H1 (cell line): ENCODE data around the gene TMEM212. TPM values are rescaled to one million over a fixed set of nuclear protein-coding genes. Genes with fewer than 3 reads are reported as not detected.

Source experiments
- CTCF ChIA-PET: fragments of 300-600 bp; sonication (Branson Sonifier 250); formaldehyde crosslinking; loops from one replicate; lab custom pipeline; 2021; ENCODE audit not compliant: partially characterized antibody; lab: Charles Lee
- POLR2A ChIA-PET: fragments of 300-600 bp; sonication (Branson Sonifier 250); formaldehyde crosslinking; loops from one replicate; lab custom pipeline; 2021; ENCODE audit warnings: inconsistent platforms; ENCODE audit not compliant: partially characterized antibody; lab: Charles Lee
- DNase-seq, 2 experiments: peaks; one replicate each; pipeline versions ENCODE4 v3.0.0 to v3.0.0-alpha.2; 2010 to 2022; ENCODE audit warnings: low spot score in 2 of 2, low read depth in 1 of 2, mixed read lengths in 1 of 2
- FAIRE-seq: peaks from 2 replicates; lab custom pipeline; 2011; peaks lifted over from hg19 to GRCh38; lab: Jason Lieb, UNC
- H2AFZ ChIP-seq: 2 replicates; pipeline ENCODE4 v1.8.1; 2012; ENCODE audit warnings: low read length, inconsistent platforms
- H2AK5ac ChIP-seq: 2 replicates; pipeline ENCODE4 v1.6.1; 2013; ENCODE audit warnings: low read depth, low read length
- H2BK120ac ChIP-seq: replicated peaks from 2 replicates; pipeline ENCODE3; 2013; ENCODE audit warnings: low read depth, low read length, inconsistent platforms
- H2BK12ac ChIP-seq: 2 replicates; pipeline ENCODE4 v1.6.1; 2013; ENCODE audit warnings: low read depth, low read length
- H2BK15ac ChIP-seq: 2 replicates; pipeline ENCODE4 v1.6.1; 2013; ENCODE audit warnings: low read length
- H2BK20ac ChIP-seq: 2 replicates; pipeline ENCODE4 v1.6.1; 2013; ENCODE audit warnings: low read length
- H2BK5ac ChIP-seq: 2 replicates; pipeline ENCODE4 v1.6.1; 2013; ENCODE audit warnings: low read depth, low read length
- H3K14ac ChIP-seq: 2 replicates; pipeline ENCODE4 v1.6.1; 2013; ENCODE audit warnings: inconsistent platforms; ENCODE audit not compliant: insufficient read length
- H3K18ac ChIP-seq: 2 replicates; pipeline ENCODE4 v1.6.1; 2013; ENCODE audit warnings: low read length; ENCODE audit errors: extremely low read depth
- H3K23ac ChIP-seq: 2 replicates; pipeline ENCODE4 v1.6.1; 2013; ENCODE audit warnings: inconsistent platforms; ENCODE audit not compliant: insufficient read length
- H3K23me2 ChIP-seq: 2 replicates; pipeline ENCODE4 v1.6.1; 2013; ENCODE audit warnings: low read depth, low read length
- H3K27ac ChIP-seq: 2 replicates; pipeline ENCODE4 v1.6.1; 2011; ENCODE audit warnings: low read depth, low read length, inconsistent platforms
- H3K27me3 ChIP-seq, 4 experiments: replicated peaks in 1 of 4; 1 replicate in 1 of 4; 2 replicates in 3 of 4; pipeline versions ENCODE4 v1.6.1 to v1.8.1; 2011 to 2013; ENCODE audit warnings: low read length in 3 of 4, mild to moderate bottlenecking in 3 of 4, inconsistent platforms in 2 of 4, mixed read lengths in 2 of 4, moderate library complexity in 1 of 4; ENCODE audit not compliant: control insufficient read depth in 3 of 4, insufficient read depth in 3 of 4; ENCODE audit errors: extremely low read depth in 1 of 4
- H3K36me3 ChIP-seq, 4 experiments: 2 replicates each; pipeline versions ENCODE4 v1.6.1 to v1.8.1; 2011 to 2013; ENCODE audit warnings: mild to moderate bottlenecking in 4 of 4, low read length in 3 of 4, moderate library complexity in 2 of 4, control low read depth in 1 of 4, inconsistent platforms in 1 of 4; ENCODE audit not compliant: insufficient read depth in 4 of 4, control insufficient read depth in 2 of 4
- H3K4ac ChIP-seq: replicated peaks from 2 replicates; pipeline ENCODE3; 2013; ENCODE audit warnings: low read length, low read depth, mixed read lengths, inconsistent platforms; ENCODE audit not compliant: insufficient read length
- H3K4me1 ChIP-seq, 4 experiments: replicated peaks in 1 of 4; 1 replicate in 1 of 4; 2 replicates in 3 of 4; pipeline versions ENCODE4 v1.6.1 to v1.8.1; 2011 to 2013; ENCODE audit warnings: low read length in 3 of 4, inconsistent platforms in 2 of 4, mixed read lengths in 1 of 4; ENCODE audit not compliant: insufficient read depth in 4 of 4, control insufficient read depth in 3 of 4
- H3K4me2 ChIP-seq, 2 experiments: 2 replicates each; pipeline versions ENCODE4 v1.6.1 to v1.8.1; 2011 to 2013; ENCODE audit warnings: low read depth in 2 of 2, low read length in 2 of 2, control low read depth in 1 of 2, inconsistent platforms in 1 of 2, mild to moderate bottlenecking in 1 of 2; ENCODE audit not compliant: insufficient read depth in 1 of 2
- H3K4me3 ChIP-seq, 4 experiments: fragments of 200-600, 300-600 bp in 1 of 4; sonication (generic), shearing (Covaris generic), sonication (Bioruptor Twin) in 1 of 4; 2 replicates each; pipeline versions ENCODE4 v1.5.1 to v1.8.1; 2011 to 2016; ENCODE audit warnings: low read length in 4 of 4, low read depth in 3 of 4, control low read depth in 2 of 4, inconsistent platforms in 2 of 4, mild to moderate bottlenecking in 2 of 4, mixed read lengths in 1 of 4, moderate library complexity in 1 of 4; ENCODE audit not compliant: insufficient read depth in 2 of 4; ENCODE audit errors: extremely low read depth in 1 of 4
- H3K56ac ChIP-seq: replicated peaks from 2 replicates; pipeline ENCODE3; 2013; ENCODE audit warnings: low read depth, mild to moderate bottlenecking, mixed read lengths, low read length, inconsistent platforms; ENCODE audit not compliant: insufficient read length
- H3K79me1 ChIP-seq: 2 replicates; pipeline ENCODE4 v1.6.1; 2013; ENCODE audit warnings: low read depth, low read length, control low read depth
- H3K79me2 ChIP-seq, 2 experiments: 2 replicates each; pipeline versions ENCODE4 v1.6.1 to v1.8.1; 2012 to 2013; ENCODE audit warnings: low read length in 2 of 2, mild to moderate bottlenecking in 2 of 2, inconsistent platforms in 1 of 2; ENCODE audit not compliant: insufficient read depth in 2 of 2, control insufficient read depth in 1 of 2
- H3K9ac ChIP-seq, 4 experiments: replicated peaks in 1 of 4; 1 replicate in 1 of 4; 2 replicates in 3 of 4; pipeline versions ENCODE4 v1.6.1 to v1.8.1; 2011 to 2013; ENCODE audit warnings: low read depth in 3 of 4, low read length in 3 of 4, control low read depth in 2 of 4, mild to moderate bottlenecking in 2 of 4, moderate library complexity in 2 of 4, inconsistent platforms in 1 of 4; ENCODE audit errors: extremely low read depth in 1 of 4
- H3K9me3 ChIP-seq, 2 experiments: 2 replicates each; pipeline versions ENCODE4 v1.6.1 to v1.8.1; 2012 to 2013; ENCODE audit warnings: mild to moderate bottlenecking in 2 of 2, moderate library complexity in 2 of 2, control low read depth in 1 of 2, inconsistent platforms in 1 of 2, low read depth in 1 of 2, low read length in 1 of 2, mixed read lengths in 1 of 2; ENCODE audit not compliant: insufficient read depth in 2 of 2
- H4K20me1 ChIP-seq, 2 experiments: replicated peaks in 1 of 2; 2 replicates each; pipeline versions ENCODE3 to v1.8.1; 2011 to 2013; ENCODE audit warnings: inconsistent platforms in 2 of 2, low read length in 2 of 2, mild to moderate bottlenecking in 1 of 2; ENCODE audit not compliant: insufficient read depth in 2 of 2, control insufficient read depth in 1 of 2
- H4K5ac ChIP-seq: 2 replicates; pipeline ENCODE4 v1.6.1; 2013; ENCODE audit warnings: low read length, low read depth, mixed read lengths, inconsistent platforms; ENCODE audit not compliant: insufficient read length
- H4K8ac ChIP-seq: 2 replicates; pipeline ENCODE4 v1.8.0; 2013; ENCODE audit warnings: mild to moderate bottlenecking, moderate library complexity, low read length, inconsistent platforms; ENCODE audit not compliant: insufficient read depth; ENCODE audit errors: extremely low read depth
- H4K91ac ChIP-seq: replicated peaks from 2 replicates; pipeline ENCODE3; 2013; ENCODE audit warnings: low read length, mixed read lengths, inconsistent platforms; ENCODE audit not compliant: insufficient read length
- JUN ChIP-seq: IDR thresholded peaks from 2 replicates; pipeline ENCODE4 v1.6.1; 2011; ENCODE audit warnings: low read depth, mild to moderate bottlenecking, improper control_type of control experiment, low read length
- MAFK ChIP-seq: IDR thresholded peaks from 2 replicates; pipeline ENCODE4 v1.6.1; 2012; ENCODE audit warnings: low read depth, mild to moderate bottlenecking, improper control_type of control experiment, low read length
- MAX ChIP-seq: IDR thresholded peaks from 2 replicates; pipeline ENCODE4 v1.6.1; 2012; ENCODE audit warnings: inconsistent platforms
- PHF8 ChIP-seq: fragments of 200-600 bp; sonication (generic); conservative IDR thresholded peaks from 2 replicates; pipeline ENCODE4 v1.7.1; 2012; ENCODE audit warnings: low read depth, mild to moderate bottlenecking, inconsistent platforms, low read length, moderate library complexity
- POLR2AphosphoS5 ChIP-seq: IDR thresholded peaks from 2 replicates; pipeline ENCODE4 v1.6.1; 2011; ENCODE audit warnings: low read depth, low read length
- RNF2 ChIP-seq: fragments of 200-900, 300-1000 bp; sonication (generic); IDR thresholded peaks from 2 replicates; pipeline ENCODE4 v1.7.1; 2016; ENCODE audit warnings: borderline replicate concordance, low read depth, mild to moderate bottlenecking, antibody characterized with exemption, low read length; ENCODE audit not compliant: poor library complexity, severe bottlenecking; ENCODE audit errors: missing control alignments
- SIX5 ChIP-seq: IDR thresholded peaks from 2 replicates; pipeline ENCODE4 v1.6.1; 2011; ENCODE audit warnings: mild to moderate bottlenecking, low read depth, low read length
- TAF1 ChIP-seq: IDR thresholded peaks from 2 replicates; pipeline ENCODE4 v1.6.1; 2011; ENCODE audit warnings: mild to moderate bottlenecking, low read depth, low read length
- WGBS, 2 experiments: shearing (Covaris generic) in 1 of 2; methylation state at CpG; one replicate each; pipeline versions ENCODE4 v1.1.6 to v1.1.7; 2013 to 2015; ENCODE audit warnings: low lambda C conversion rate in 2 of 2, mixed read lengths in 2 of 2, inconsistent platforms in 1 of 2, low coverage in 1 of 2, missing lambda C conversion rate in 1 of 2; ENCODE audit not compliant: insufficient replicate concordance in 2 of 2, insufficient coverage in 1 of 2, insufficient read length in 1 of 2; ENCODE audit errors: extremely low coverage in 1 of 2, missing lambda C conversion rate in 1 of 2; 5-methylcytosine and 5-hydroxymethylcytosine counted together
- polyA plus RNA-seq, 7 experiments: library from polyadenylated mRNA; depleted of rRNA in 3 of 7; stranded (reverse) in 5 of 7; unstranded in 2 of 7; fragments of >200 nt in 5 of 7; fragments of 200-250 nt in 2 of 7; gene quantifications; 1 replicate in 5 of 7; 2 replicates in 1 of 7; 4 replicates in 1 of 7; pipeline versions ENCODE4 v1.2.1 to v1.2.3, GENCODE V29; 2011 to 2013; ENCODE audit warnings: missing spikeins in 2 of 7, mixed read lengths in 2 of 7
- total RNA-seq: library from RNA; stranded (reverse); fragmentation: NEBNext Ultra II Directional; extraction: Animal tissue kit (Norgen Biotek cat#: 25700); gene quantifications from 2 replicates; pipeline ENCODE4 v1.2.1, GENCODE V29; 2021

Gene TMEM212
- total and polyA plus RNA-seq, 2 of the 8 experiments (the other 6 are each of a cell fraction or from before 2014, with no cell fraction given): not detected

GRCh38 chr3:171862392-171862791 lies 19.2 kb downstream of the TMEM212 start:
- H3K4me1 ChIP-seq: peaks cover 0 to 5% (median 1%) of the 10 kb centered on the region in 4 experiments; a peak in 2 of 7 replicates
- H3K36me3 ChIP-seq: no peaks in the 10 kb centered on the region
- ChIA-PET CTCF (no interaction called here), POLR2A (no interaction called here)
- H2BK5ac ChIP-seq: no peak overlapping the region
- FAIRE-seq (no peak), DNase-seq (no peak)
- no peaks in the 10 kb centered on the region for H3K9me3 ChIP-seq
- no peak overlapping the region for H3K56ac ChIP-seq
- no peak overlapping the region for H4K8ac ChIP-seq
- no peak overlapping the region for H3K4me2 ChIP-seq
- no peak overlapping the region for H3K4me3 ChIP-seq
- no peaks in the 10 kb centered on the region for H3K27me3 ChIP-seq
- no peak overlapping the region for H3K18ac ChIP-seq
- no peaks in the 10 kb centered on the region for H3K79me1 ChIP-seq
- H3K79me2 ChIP-seq: no peaks in the 10 kb centered on the region
- H2AK5ac ChIP-seq: no peak overlapping the region
- 89% methylated on average over 2 of the region's 2 CpGs; no CpG with 5 or more reads in 1 of the 2 experiments for WGBS, 2 experiments
- TF ChIP-seq SIX5 (no peak), PHF8 (no peak), POLR2AphosphoS5 (no peak), JUN (no peak), TAF1 (no peak), MAX (no peak), MAFK (no peak), RNF2 (no peak)
- no peaks in the 10 kb centered on the region for H4K20me1 ChIP-seq
- no peaks in the 10 kb centered on the region for H3K23me2 ChIP-seq
- H3K4ac ChIP-seq: no peak overlapping the region
- H3K23ac ChIP-seq: no peak overlapping the region
- H2BK15ac ChIP-seq: no peak overlapping the region
- no peak overlapping the region for H2AFZ ChIP-seq
- no peak overlapping the region for H3K9ac ChIP-seq
- no peak overlapping the region for H4K5ac ChIP-seq
- H4K91ac ChIP-seq: no peak overlapping the region
- no peak overlapping the region for H3K14ac ChIP-seq
- H2BK20ac ChIP-seq: no peak overlapping the region
- no peak overlapping the region for H2BK12ac ChIP-seq
- H3K27ac ChIP-seq: no peak overlapping the region
- no peak overlapping the region for H2BK120ac ChIP-seq
